Type B pancreatic cell (in vitro differentiated cells): ENCODE measurements around the gene GDPD5. TPM values are rescaled to one million over a fixed set of nuclear protein-coding genes. Genes with fewer than 3 reads are reported as not detected.

ENCODE experiments used
- DNase-seq: peaks from one replicate; pipeline ENCODE4 v3.0.0; 2021; ENCODE audit warnings: mixed read lengths; ENCODE audit not compliant: unreplicated experiment; ENCODE audit errors: extremely low spot score
- H3K27ac Mint-ChIP-seq: 2 replicates; pipeline ENCODE4 v1.8.0; 2021; ENCODE audit warnings: mild to moderate bottlenecking, mixed read lengths
- H3K27me3 Mint-ChIP-seq: 2 replicates; pipeline ENCODE4 v1.8.0; 2021; ENCODE audit warnings: mixed read lengths
- H3K36me3 Mint-ChIP-seq: 2 replicates; pipeline ENCODE4 v1.8.0; 2021; ENCODE audit warnings: mixed read lengths
- H3K4me1 Mint-ChIP-seq: one replicate; pipeline ENCODE4 v1.8.0; 2021; ENCODE audit warnings: mixed read lengths; ENCODE audit not compliant: unreplicated experiment
- H3K4me3 Mint-ChIP-seq: 2 replicates; pipeline ENCODE4 v1.8.0; 2021; ENCODE audit warnings: mild to moderate bottlenecking, mixed read lengths
- H3K9me3 Mint-ChIP-seq: 2 replicates; pipeline ENCODE4 v1.8.0; 2021; ENCODE audit warnings: mixed read lengths
- total RNA-seq: library from RNA; stranded (reverse); gene quantifications from 2 replicates; pipeline ENCODE4 v1.2.1, GENCODE V29; 2021; ENCODE audit warnings: low replicate concordance
- TF ChIP-seq, protein P1 (sequence below): fragments of 200-600 bp; sonication (generic); conservative IDR thresholded peaks from 2 replicates; pipeline ENCODE4 v1.5.0; 2021; ENCODE audit warnings: antibody characterized with exemption, mild to moderate bottlenecking

The GDPD5 gene
- total RNA-seq, 1 donor from 2014 or later: 11.3 TPM

DNA sequence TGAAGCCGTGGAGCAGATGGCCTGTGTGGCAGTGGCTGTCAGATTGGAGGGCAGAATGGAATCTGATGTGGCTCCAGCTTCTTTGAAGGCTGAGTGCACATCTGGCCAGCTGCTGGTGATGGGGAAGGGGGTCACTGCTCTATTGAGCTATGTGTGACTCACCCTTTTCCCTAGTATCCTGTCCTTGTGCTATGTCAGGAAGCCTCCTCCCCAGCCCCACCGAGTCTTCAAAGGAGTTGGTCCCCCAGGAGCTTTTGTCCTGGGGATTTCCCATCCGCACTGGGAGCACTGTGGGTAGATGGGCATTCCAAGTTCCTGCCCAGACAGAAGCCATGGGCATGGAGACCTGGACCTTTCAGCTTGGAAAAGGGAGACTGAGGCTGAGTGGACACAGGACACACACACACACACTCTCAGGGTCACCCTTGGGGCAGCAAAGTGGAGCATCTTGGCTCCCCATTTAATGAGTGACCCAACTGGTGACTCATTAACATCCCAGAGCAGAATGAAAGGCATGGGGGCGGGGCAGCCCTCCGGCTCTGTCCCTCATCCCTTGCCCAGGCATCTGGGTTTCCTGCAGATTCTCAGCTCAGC lies 39.6 kb upstream of the GDPD5 start:
- TF ChIP-seq, protein P1, sequence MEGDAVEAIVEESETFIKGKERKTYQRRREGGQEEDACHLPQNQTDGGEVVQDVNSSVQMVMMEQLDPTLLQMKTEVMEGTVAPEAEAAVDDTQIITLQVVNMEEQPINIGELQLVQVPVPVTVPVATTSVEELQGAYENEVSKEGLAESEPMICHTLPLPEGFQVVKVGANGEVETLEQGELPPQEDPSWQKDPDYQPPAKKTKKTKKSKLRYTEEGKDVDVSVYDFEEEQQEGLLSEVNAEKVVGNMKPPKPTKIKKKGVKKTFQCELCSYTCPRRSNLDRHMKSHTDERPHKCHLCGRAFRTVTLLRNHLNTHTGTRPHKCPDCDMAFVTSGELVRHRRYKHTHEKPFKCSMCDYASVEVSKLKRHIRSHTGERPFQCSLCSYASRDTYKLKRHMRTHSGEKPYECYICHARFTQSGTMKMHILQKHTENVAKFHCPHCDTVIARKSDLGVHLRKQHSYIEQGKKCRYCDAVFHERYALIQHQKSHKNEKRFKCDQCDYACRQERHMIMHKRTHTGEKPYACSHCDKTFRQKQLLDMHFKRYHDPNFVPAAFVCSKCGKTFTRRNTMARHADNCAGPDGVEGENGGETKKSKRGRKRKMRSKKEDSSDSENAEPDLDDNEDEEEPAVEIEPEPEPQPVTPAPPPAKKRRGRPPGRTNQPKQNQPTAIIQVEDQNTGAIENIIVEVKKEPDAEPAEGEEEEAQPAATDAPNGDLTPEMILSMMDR: no peak
- Mint-ChIP-seq H3K9me3 (no peaks in the 10 kb centered on the region), H3K4me1 (peaks cover 25% of the 10 kb centered on the region), H3K36me3 (peaks cover 10% of the 10 kb centered on the region), H3K27ac (peak overlapping the region; percentile 57), H3K4me3 (peak overlapping the region; percentile 100), H3K27me3 (no peaks in the 10 kb centered on the region)
- DNase-seq: no peak

DNA sequence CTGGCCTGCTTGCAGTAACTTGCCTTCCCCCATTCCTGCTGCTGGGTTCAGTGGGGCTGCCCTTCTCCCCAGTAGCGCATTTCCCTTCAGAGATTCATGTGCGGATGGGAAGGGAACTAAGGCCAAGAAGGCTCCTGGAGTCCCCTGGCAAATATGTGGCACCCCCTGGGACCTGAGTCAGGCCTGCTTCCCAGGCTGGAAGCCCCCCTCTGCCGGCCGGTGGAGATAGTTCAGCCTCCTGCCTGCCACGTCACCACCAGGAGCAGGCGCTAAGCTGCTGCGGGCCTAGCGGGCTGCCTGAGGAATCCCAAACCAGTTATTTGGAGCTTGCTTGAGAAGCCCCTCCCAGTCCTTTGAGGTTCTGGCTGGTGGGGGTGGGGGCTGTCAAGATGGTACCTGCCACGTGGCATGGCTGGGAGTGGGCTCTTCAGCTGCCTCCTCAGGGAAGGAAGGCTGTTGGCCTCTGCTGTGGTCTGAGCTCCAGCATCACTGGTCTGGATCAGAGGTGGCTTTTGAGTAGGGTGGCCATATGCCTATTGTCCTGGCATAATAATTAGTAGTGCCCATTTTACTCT lies 38.3 kb upstream of the GDPD5 start:
- H3K4me3 Mint-ChIP-seq: peak overlapping the region; percentile 100
- TF ChIP-seq, protein P1: peak; percentile 74
- H3K9me3 Mint-ChIP-seq: no peaks in the 10 kb centered on the region
- no peaks in the 10 kb centered on the region for H3K27me3 Mint-ChIP-seq
- H3K4me1 Mint-ChIP-seq: peaks cover 32% of the 10 kb centered on the region
- H3K27ac Mint-ChIP-seq: peak overlapping the region; percentile 98
- DNase-seq: peak; percentile 79
- peaks cover 10% of the 10 kb centered on the region for H3K36me3 Mint-ChIP-seq

DNA sequence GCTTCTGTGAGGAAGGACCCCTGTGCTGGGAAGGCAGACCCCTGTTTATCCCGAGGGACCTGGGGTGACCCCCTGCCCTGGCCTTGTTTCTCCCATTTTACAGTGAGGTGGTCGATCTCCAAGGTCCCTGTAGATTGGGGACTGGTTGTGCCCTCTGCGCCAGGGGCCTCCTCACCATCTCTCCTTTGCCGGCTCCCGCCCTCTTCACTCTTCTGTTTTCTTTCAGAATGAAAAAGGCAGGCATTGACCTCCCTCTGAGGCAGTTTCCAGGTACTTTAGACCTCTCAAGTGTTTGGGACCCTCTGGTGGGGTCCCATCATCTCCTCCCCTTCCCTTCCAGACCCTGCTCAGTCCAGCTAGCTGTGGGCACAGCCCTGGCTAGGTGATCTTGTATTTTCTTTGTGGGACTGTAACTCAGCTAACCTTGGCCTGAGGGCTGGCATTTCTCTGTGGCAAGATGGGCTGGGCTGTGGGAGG lies 37.8 kb upstream of the GDPD5 start:
- peak overlapping the region; percentile 100 for H3K4me3 Mint-ChIP-seq
- H3K36me3 Mint-ChIP-seq: peaks cover 7% of the 10 kb centered on the region
- H3K9me3 Mint-ChIP-seq: no peaks in the 10 kb centered on the region
- peaks cover 34% of the 10 kb centered on the region for H3K4me1 Mint-ChIP-seq
- peak overlapping the region; percentile 98 for H3K27ac Mint-ChIP-seq
- no peaks in the 10 kb centered on the region for H3K27me3 Mint-ChIP-seq
- TF ChIP-seq, protein P1: no peak
- no peak for DNase-seq

DNA sequence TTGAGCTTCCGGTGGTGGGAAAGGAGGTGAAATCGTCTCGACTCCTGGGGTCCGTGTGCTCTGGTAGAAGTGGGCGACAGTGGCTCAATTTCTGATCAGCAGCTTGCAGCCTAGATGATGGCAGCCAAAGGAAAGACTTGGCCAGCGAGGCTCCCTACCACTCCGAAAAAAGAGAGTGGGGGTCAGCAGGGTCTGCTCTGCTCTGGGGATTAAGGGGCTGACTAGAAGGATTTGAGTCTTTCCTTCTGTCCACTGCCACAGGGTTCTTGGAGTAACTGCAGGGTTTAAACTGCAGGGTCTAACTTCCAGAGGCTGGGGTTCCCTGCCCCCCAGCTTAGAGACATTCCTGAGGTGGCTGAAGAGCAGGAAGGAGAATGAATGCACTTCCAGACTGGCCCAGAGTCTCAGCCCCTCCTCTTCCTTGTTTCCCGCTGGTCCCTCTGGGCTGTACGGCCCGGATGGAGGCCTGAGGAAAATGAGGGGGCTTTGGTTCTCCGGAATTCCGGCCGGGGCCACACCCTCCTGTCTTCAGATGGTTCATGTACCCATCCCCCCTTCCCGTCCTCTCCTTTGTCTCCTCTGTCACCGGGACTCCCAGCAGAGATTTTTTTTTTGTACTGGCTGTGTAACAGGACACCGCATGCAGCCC lies 37.2 kb upstream of the GDPD5 start:
- Mint-ChIP-seq H3K36me3 (peaks cover 5% of the 10 kb centered on the region), H3K4me1 (peaks cover 37% of the 10 kb centered on the region), H3K4me3 (peak overlapping the region; percentile 100), H3K27ac (peak overlapping the region; percentile 98), H3K9me3 (no peaks in the 10 kb centered on the region), H3K27me3 (no peaks in the 10 kb centered on the region)
- no peak for DNase-seq
- TF ChIP-seq, protein P1: no peak

DNA sequence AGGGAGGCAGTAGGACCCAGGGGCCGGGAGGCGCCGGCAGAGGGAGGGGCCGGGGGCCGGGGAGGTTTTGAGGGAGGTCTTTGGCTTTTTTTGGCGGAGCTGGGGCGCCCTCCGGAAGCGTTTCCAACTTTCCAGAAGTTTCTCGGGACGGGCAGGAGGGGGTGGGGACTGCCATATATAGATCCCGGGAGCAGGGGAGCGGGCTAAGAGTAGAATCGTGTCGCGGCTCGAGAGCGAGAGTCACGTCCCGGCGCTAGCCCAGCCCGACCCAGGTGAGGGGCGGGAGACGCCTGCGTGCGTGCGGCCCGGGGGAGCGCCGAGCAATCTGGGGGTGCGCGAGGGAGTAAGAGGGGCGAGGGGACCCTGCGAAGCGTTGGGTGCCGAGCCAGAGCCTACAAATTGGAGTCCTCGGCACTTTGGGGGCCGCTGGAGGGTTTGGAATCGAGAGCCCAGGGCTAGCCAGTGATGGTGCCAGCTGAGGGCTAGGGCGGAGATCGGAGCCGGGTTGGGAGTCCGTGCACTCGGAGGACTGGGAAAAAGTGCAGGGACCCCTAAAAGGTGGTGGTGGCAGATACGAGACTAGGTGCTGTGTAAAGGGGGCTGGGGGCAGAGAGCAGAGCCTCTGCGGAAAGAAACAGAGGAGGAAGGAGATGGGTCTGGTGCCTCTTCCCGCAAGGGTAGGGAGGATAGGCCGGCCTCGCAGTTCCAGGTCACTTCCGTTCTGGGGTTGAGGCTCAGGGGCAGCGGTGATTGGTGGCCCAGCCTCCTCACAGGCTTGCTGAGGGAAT lies 36.5 kb upstream of the GDPD5 start, which contains the start of gene SERPINH1:
Gene SERPINH1, plus strand, starts transcription at position 206 of the 788 bp plus-strand sequence. CDS start 4,097 bp downstream, outside the sequence.
- peak; percentile 82 for DNase-seq
- Mint-ChIP-seq H3K4me3 (peak within 1 kb of the TSS; percentile 100), H3K9me3 (no peaks in the 10 kb centered on the region), H3K27ac (peak within 1 kb of the TSS; percentile 98), H3K27me3 (no peaks in the 10 kb centered on the region), H3K4me1 (peaks cover 44% of the 10 kb centered on the region), H3K36me3 (peaks cover 5% of the 10 kb centered on the region)
- TF ChIP-seq, protein P1: no peak
